ENCODE measurements around the gene OR4S2.

OR4S2 gene

DNA sequence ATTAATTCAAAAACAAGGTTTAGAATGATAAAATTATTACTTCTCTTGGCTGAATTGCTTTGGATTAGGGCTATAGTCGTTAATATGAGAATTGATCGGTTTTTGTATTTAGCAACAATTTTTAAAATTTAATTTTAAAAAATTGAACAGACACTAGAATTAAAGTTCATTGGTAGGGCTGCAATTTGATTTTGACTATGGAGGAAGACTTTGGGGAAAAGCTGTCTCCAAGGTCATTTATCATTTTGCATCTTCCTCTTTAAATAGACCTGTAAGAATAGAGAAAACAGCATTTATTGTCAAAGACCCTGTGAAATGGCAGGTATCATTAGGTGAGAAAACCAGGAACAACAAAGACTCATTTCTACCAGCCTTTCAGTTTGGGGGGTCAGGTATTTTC lies at the start of gene OR4S2:
Gene OR4S2 (plus strand): TSS at position 301 of the 400 bp plus-strand sequence. CDS start 2,577 bp downstream, outside the sequence.
- no peak for DNase-seq

- DNase-seq: no peak
Measured at GRCh38 chr11:55607545-55607944, 40.6 kb upstream of the OR4S2 start, which contains the start of gene OR4C11. TSS of gene OR4C11 (minus strand) at chr11:55607645. CDS start at chr11:55604373, 3,272 bp downstream.

GRCh38 chr11:55624531-55624930 lies 23.6 kb upstream of the OR4S2 start:
- DNase-seq: no peak

DNA sequence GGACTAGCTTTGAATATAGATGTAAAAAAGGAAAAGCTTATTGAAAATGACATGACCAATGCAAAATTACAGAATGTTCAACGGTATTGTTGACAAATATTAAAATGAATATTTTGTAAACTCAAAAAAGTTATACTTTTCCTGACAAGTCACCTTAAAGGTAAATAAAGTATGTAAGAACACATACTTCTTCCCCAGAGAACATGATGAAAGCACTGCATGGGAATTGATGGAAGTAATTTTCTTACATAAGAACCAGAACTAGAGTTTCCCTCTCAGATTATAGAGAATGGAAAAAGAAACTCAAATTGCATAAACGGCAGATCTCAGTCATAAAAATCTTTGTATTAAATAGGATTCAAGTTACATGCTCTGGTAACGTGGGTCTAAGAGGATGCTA lies 13.3 kb upstream of the OR4S2 start, which contains the start of gene OR4P4:
Gene OR4P4 (plus strand): TSS at position 301 of the 400 bp plus-strand sequence.
- no peak for DNase-seq

DNA sequence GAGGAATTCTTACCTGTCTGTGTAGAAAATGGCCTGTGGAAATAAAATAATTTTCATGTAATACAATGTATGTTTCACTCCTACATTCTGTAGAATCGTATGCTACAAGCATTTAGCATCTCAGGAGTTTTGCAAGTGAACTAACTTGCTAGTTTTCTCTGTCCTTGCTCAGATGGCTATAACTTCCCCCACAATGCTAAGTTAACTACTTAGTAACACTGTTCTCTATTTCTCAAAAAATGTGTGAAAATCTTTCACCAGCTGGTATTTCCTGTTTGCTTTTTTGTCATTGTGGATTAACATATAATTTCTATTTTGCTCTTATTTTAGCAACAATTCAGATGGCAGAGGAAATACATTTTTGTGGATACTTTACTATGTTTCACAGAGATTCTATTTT lies 4.4 kb downstream of the OR4S2 start:
- no peak for DNase-seq

DNA sequence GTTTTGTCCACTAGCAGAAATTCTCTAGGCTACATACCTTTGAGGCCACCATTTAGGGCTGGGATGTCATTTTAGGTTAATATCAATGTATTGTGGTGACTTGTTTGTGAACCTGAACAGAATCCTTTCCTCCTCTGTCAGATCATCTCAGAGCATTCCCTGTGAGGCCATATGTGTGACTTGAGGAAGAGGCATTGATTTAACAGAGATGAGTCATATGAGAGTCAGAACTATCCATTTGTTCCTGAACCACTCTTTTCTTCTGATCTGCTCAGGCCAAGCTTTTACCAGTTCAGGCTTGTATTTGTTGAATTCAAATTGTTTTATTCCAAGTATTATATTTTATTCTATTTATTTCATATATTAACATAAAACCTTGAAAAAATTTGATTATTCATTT lies 7.0 kb downstream of the OR4S2 start:
- DNase-seq: no peak

GRCh38 chr11:55658031-55658573 lies 10.0 kb downstream of the OR4S2 start:
- no peak for DNase-seq

GRCh38 chr11:55658608-55659007 lies 10.5 kb downstream of the OR4S2 start:
- DNase-seq: no peak

DNA sequence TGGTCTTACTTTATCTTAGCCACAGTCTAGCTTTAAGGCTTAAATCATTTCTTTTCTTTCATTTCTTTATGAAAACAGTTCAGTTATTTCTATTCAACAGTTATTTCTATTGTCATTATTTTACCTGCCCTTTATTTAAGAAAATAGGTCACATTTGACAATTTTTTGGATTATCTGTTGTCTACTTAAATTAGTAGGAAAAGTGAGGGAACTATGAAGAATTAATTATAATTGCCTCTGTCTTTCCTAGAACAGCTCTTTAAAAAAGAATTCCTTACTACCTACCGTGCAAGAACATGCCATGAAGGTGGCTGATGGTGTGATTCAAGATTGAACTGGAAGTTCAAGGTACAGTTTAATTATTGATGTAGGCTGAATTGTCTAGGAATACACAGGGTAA lies 13.8 kb downstream of the OR4S2 start, which contains the start of gene OR4C6:
Gene OR4C6 (plus strand): TSS at position 301 of the 400 bp plus-strand sequence. CDS start 2,966 bp downstream, outside the sequence.
- no peak for DNase-seq

- DNase-seq: no peak
Measured at GRCh38 chr11:55669376-55669775, 21.2 kb downstream of the OR4S2 start.

GRCh38 chr11:55673860-55674259 lies 25.7 kb downstream of the OR4S2 start:
- DNase-seq: no peak

DNA sequence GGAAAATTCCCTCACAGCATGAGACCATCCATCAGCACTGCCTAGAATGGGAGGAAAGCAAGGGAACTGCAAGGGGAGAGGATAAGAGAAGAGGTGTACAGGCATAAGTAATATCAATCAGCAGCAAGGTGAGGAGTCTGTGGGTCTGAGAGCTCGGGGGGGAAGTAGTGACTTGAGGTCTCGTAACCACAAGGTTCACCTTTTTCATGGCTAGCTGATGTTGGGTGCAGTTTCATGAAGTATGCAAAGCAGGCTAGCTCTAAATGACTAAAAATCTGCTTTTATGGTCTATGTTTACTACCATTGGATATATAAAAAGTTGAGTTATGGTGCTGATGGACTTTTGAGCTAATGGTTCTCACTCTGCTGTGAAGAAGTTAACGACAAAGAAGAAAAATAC lies 49.7 kb downstream of the OR4S2 start:
- no peak for DNase-seq

DNA sequence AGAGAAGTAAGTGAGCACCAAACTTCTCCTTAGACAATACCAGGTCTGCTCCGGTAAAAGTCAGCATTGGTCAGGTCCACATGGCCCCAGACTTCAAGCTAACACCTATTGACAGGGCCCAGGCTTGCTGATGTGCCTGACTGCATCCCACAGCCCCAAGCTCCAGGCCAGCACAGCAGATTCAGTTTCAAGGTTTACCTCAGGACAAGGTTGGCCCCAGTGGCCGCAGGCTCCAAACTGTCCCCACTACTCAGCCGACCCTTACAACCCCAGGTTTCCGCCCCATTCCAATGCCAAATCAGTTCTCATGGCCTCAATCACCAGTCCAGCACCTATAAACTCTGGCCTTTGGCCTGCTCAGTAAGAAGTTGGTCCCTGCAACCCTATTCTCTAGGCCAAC lies 53.3 kb downstream of the OR4S2 start:
- no peak for DNase-seq

All from activated CD4-positive, CD25-positive, alpha-beta regulatory T cell treated with anti-CD3 and anti-CD28 coated beads, Interleukin-2, amount 50 U/mL, for 72 hours (primary cell).